Embryonic facial prominence (tissue), 1 donor: Measurements from ENCODE around the gene CSF2RB.

Experiments
- DNase-seq: peaks from one replicate; pipeline ENCODE4 v3.0.0-alpha.2; 2016; ENCODE audit errors: extremely low spot score

The CSF2RB gene

DNA sequence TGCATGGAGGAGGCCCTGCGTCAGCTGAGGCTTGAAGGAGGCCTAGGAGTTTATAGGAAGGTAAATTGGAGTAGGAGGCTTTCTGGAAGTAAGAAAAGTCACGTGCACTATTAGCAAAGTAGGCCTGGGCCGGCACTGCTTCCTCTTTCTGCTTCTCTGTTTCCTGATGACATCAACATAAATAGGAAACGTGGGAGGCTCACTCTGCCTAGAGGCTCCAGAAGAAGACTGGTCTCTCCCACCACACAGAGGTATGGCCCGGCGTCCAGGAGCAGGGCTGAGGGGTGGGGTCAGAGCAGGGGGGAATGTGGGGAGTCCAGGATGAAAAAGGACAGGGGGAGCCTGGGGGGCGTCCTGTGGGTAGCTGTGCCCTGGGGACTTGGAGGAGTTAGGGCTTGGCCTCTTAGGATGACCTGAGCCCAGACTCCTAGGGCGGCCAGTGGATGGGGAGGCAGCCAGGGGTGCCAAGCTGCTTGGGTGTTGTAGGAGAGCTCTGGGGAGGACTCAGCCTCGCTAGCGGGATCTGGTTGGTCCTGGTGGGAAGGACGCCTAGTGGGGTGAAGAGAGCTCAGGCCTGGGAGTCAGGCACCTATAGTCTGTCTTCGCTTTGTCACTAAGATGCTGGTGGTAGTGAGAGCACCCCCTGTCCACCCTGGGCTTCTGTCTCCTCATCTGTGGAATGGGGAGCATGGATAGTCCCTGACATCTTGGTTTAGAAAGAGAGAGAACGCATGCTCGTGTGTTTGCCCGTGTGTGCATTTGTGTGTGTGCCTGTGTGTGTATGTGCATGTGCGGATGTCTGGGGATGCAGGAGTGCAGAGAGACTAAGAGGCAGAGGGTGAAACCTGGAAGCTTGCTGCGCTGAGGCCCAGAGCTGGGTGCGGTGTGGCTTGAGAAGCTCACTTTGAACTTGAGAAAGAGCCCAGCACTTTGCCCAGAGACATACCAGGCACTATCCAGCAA is at the start of gene CSF2RB:
Gene CSF2RB (plus strand): TSS at position 202 of the 963 bp plus-strand sequence. CDS start 8,580 bp downstream, outside the sequence.
- DNase-seq: no peak

DNA sequence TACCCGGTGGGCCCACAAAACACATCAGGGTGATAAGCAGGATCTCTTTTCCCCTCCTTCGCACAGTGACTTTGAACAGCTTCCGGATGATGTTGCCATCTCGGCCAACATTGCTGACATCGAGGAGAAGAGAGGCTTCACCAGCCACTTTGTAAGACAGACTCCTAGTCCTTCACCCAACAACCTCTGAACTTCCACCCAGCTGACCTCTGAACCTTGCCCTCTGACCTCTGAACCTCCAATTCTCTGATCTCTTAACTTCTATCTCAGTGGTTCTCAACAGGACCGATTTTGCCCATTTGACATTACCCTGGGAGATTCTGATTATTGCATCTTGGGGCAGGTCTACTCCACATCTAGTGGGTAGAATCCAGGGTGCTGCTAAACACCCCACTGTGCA is 49.4 kb upstream of the CSF2RB start:
- no peak for DNase-seq

DNA sequence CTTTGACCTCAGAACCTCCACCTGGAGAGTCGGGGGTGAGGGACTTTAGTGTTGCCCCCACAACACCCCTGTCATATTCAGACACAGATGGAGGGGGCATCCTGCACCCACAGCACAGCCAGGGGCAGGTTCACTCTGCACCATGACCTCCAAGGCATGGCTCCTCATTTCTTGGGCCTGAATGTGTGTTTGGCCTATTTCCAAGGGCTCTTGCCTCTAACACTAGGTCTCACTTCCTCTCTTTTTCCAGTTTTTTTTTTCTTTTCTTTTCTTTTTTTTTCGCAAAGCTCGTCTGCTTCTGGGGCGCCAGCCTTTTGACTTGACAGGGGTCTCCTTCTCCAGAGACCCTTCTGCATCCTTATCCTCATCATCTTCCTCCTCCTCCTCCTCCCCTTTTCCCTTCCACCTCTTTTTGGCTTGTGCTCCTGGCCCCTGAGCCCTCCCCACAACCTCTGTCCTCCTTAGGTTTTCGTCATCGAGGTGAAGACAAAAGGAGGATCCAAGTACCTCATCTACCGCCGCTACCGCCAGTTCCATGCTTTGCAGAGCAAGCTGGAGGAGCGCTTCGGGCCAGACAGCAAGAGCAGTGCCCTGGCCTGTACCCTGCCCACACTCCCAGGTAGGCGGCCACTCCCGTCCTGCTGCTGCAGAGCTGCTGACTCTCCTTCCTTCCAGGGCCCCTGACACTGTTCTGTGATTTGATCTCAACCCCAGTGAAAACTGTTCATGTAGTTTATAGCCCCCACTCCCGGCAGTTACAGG is 48.8 kb upstream of the CSF2RB start:
- DNase-seq: no peak

DNA sequence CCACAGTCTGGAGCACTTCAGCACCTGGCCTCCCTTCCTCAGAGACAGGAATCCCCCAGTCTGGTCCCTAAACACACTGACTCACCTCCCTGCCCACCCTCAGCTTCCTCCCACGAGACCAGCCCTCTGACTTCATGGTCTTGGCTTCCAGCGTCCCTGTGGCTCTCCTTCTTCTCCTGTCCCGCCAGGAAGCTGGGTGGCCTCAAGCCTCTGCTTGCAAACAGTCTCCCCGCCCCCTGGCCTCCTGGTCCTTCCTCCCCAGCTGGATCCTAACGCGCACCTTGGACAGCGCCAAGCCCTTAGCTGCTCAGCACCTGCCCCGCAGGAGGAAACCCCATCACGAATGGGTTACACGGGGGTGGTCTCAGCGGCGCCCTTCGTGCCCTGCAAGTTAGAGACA is 48.1 kb upstream of the CSF2RB start:
- no peak for DNase-seq

DNA sequence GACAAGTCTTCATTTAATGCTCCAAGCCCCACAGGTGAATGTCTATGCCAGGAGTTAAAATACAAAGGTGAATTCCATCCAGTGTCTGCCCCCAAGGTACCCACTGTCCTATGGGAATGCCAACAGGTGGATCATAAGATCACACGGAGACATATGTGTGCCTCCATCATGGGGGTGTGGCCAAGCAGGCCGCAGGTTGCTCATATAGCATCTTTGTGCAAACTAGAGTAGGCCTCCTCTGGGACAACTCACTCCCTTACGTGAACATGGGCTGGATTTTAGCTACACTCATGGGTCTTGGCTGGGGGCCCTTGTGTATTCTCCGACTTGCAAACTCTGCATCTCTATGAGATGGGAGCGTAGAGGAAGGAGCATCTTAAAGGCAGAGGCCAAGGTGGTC is 45.7 kb upstream of the CSF2RB start:
- no peak for DNase-seq

DNA sequence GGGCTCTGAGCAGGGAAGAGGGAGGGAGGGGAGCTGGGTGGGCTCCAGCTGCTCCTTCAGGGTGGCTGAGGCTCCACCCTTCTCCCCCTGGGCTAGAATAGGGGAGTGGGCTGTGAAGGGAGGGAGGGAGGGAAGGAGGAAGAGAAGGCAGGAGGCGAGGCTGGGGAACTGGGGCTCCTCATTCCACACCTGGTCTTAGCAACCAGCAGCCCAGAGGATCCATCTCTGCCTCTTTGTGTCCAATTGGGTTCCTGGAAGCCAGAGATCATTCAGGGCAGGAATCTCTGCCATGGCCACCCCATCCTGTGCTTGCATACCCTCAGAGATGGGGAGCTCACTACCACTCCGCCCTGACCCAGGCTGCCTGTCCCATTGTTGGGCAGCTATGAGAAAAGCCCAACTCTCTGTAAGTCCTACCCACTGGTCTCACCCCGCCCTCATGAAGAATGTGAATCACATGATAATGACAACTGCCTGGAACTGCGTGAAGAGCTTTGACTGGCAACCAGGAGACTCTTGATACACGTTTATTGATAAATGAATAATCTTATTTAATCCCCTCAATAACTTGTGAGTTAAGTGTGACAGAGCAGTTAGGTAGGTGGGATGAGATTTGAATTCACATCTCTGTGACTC is 44.8 kb upstream of the CSF2RB start:
- no peak for DNase-seq

DNA sequence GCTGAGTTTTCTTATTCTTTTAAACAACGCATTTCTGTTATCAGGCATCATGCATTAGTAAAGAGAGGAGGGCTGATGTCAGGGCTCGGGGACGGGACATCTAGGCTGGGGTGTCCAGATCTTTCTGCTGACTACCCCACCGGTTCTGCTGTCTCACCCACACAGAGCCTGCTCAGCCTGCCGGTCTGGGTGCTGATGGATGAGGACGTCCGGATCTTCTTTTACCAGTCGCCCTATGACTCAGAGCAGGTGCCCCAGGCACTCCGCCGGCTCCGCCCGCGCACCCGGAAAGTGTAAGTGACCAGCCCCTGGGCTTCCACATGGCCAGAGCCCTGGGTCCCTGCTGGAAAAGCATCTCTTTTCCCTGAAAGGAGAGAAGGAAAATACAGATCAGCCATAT is 43.2 kb upstream of the CSF2RB start:
- no peak for DNase-seq

DNA sequence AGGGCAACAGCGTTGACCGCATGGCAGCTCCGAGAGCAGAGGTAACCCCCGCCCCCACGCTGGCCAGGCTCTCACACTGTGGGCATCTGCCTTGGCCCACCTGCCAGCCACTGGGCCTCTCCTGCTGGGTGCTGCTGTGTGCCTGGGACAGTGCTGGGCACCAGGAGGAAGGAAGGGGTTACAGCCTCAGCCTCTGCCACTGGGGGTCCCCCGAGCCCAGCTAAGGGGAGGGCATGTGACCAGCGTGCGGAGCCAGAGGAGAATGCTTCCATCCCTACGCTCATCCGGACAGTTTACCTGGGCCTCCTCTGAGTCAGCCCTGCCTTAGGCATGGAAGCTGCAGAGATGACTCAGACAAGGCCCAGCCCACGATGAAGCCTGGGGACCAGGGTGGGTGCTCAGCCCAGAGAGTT is 41.8 kb upstream of the CSF2RB start:
- no peak for DNase-seq

DNA sequence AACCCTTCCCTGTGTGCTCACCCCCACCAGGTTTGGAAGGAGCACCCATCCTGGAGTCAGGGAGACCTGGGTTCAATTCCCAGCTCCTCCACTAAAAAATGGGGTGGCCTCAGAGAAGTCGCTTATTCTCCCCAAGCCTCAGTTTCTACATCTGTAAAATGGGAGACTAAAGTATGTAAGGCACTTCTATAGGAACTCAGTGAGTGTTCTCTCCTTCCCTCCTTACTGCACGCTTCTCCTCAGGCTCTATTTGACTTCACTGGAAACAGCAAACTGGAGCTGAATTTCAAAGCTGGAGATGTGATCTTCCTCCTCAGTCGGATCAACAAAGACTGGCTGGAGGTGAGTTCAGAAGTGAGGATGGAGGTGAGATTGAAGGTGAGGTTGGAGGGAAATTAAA is 41.3 kb upstream of the CSF2RB start:
- no peak for DNase-seq

DNA sequence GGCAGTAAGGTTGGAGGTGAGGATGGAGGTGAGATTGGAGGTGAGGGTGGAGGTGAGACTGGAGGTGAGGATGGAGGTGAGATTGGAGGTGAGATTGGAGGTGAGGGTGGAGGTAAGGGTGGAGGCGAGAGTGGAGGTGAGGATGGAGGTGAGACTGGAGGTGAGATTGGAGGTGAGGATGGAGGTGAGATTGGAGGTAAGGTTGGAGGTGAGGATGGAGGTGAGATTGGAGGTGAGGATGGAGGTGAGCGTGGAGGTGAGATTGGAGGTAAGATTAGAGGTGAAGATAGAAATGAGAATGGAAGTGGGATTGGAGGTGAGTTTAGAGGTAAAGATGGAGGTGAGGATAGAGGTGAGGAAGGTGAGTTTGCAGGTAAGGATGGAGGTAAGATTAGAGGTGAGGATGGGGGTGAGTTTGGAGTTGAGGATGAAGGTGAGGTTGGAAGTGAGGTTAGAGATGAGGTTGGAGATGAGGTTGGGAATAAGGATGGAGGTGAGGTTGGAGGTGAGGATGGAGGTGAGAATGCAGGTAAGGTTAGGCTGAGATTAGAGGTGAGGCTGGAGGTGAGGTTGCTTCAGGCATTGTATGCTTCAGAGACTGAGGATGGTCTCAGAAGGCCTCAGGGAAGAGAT is 40.4 kb upstream of the CSF2RB start:
- DNase-seq: no peak

DNA sequence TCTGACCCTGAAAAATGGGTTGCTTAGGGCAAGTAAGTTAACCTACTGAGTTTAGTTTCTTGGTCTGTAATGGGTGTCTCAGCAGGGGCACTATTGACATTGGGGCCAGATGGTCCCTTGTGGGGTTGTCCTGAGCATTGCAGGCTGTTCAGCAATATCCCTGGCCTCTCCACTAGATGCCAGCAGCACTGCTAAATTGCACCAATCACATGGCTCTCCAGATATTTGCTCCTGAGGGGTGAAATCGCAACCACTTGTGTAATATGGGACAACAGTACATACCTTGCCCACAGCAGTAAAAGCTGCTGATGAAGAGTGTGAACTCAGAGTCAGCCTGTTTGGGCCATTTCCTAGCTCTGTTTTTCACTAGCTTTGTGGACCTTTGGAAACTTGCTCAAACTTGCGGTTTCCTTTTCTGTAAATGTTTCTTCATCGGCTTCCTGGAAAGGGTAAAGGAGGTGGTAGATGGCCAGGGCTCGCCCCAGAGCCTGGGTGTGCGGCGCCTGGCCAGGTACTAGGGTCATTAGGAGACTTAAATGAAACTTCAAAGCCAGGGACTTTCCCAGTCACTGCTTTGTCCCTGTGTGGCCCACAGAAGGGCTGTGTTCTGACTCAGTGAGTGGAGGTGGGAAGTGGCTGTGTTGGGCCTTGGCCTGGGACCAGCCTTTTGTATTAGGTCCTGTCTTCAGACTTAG is 39.7 kb upstream of the CSF2RB start:
- no peak for DNase-seq

DNA sequence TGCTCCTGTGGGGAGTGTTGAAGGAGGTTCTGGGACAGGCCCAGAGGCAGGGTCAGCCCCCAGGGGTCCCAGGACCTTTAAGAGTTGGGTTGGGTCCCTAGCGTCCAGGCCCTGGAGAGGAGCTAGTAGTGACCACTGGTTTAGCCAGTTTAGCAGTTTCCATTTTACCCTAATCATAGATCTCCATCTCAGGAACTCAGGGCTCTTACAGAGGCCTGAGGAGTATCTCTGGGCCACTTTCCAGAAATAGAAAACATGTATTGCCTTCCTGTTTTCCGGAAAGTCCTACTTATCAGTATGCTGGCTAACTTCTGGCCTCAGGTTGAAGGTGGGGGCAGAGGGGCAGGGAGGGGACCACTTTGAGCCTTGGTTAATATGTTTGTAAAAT is 39.1 kb upstream of the CSF2RB start:
- no peak for DNase-seq

DNA sequence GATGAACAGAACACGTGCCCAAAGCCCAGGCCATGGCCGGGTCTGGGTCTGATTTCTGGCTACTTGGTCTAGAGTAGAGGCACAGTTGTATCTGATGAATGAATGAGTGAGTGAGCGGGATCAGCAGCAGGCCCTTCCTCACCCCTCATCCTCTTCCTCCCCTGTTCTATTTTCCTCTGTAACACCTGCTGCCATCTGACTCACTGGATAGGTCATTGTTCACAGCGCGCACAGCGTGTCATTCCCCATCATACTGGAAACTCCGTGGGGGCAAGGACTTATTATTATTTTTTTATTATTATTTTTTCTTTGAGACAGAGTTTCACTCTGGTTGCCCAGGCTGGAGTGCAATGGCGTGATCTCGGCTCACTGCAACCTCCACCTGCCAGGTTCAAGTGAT is 38.7 kb upstream of the CSF2RB start:
- DNase-seq: no peak

DNA sequence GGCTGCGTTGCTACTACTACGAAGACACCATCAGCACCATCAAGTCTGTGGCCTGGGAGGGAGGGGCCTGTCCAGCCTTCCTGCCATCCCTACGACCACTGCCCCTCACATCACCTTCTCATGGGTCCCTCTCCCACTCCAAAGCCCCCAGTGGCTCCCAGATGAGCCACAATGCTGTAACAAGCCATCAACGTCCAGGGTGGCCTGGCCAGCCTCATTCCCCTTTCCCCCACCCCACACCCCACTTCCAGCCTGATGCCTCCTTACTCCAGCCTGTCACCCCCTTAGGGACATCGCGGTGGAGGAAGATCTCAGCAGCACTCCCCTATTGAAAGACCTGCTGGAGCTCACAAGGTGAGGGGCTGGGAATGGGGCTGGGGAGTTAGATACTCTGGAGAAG is 37.7 kb upstream of the CSF2RB start:
- no peak for DNase-seq

DNA sequence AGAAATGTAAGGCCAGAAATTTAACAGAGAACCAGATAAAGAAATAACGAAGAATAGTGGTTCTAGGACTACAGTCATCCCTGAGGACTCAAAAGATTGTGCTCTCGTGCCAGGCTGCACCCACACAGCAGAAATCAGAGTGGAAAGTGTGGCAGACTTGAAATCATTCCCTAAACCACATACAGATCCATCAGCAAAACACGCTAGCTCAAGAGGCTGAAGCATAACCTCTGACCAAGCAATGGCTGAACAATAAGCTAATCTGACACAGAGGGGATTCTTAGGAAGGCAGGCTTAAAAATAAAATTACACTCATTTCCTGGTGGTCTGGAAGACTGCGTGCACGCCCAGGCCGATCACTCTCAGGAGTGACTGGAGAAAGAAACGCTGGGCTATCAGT is 33.7 kb upstream of the CSF2RB start:
- no peak for DNase-seq

DNA sequence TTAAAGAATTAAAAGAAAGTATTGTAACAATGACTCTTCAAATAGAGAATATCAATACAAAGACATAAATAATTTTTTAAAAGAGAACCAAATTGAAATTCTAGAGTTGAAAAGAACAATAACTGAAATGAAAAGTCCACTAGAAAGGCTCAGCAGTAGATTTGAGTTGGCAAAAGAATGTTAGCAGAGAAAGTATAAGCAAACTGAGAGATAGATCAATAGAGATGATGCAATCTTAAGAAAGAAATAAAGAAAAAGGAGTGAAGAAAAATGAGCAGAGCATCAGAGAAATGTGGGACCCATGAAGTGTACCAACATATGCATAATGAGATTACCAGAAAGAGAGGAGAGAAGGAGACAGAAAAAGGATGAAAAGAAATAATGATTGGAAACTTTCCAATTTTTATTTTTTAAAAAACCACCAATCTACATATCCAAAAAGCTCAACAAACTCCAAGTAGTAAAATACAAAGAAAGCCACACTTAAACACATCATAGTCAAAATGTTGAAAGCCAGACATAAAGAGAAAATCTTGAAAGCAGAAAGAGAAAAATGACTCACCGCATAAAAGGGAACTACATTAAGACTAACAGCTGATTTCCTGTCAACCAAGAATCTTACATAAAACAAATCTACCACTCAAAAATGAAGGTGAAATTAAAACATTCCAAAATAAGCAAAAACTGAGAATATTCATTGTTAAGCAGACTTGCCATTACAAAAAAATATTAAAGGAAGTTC is 31.8 kb upstream of the CSF2RB start:
- no peak for DNase-seq

DNA sequence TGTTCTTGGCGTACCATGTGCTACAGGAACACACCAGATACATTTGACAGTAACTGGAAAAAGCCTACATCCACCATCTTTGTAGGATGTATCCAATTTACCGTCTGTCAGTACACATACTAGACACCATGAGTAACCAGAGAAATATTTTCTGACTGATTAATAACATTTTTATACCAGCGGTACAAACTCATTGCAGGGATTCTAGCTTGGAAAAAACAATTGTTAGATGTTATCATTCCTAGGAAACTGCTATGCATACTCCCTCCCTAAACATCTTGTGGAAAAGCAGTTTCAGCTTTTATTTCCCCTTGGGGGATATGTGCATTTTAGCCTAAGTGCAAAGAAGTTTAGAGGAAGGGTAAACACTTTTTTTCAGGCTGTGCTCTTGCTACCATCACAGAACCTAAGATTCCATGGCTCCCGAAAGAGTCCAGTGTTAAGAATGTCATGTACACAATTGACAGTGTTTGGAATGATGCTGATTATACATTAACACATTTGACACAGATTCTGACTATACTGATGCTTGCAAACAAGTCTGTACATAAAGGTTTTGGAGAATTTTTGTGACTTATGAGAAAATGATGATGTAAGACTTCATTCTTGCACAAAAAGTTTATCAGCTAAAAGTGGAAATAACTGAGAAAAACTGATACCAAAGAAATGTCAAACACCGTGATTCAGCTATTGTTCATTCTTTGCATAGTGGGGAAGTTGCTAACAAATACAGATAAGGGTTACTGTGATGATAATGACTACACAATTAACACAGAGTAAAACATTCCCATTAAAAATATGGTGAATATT is 28.9 kb upstream of the CSF2RB start:
- no peak for DNase-seq

DNA sequence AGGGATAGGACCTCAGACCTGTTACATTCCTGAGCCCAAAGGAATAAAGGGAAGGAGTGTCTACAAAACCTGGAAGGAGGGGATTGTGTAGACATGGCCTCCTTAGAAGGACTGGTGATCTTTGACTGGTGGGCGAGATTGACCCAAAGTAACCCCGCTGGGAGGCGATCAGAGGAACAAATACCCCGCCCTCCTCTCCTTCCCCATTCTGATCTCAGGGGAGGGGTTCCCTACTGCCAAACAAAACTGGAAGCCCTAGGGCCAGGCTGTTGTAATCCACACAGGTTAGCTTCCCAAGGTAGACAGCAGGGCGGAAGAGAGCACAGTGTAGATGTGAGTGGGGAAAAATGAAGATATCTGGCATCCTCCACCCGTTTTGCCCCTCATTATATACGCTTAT is 28.0 kb upstream of the CSF2RB start:
- no peak for DNase-seq

DNA sequence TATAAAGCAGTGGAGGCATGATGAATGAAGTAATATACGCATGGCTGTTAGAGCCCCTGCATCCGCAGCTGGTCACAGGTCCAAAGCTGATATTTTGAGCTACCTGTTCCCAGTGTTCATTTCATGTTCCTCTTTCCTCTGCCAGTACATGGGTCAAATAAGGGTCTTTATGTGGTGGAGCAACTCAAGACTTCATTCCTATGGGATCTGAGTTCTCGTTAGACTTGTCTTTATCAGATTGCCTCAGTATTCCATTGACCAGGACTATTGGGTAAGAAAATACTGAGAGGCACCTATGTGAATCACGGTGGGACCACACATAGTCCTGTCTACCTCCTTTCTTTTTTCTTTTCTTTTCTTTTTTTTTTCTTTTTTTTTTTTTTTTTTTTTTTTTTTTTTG is 27.4 kb upstream of the CSF2RB start:
- no peak for DNase-seq

DNA sequence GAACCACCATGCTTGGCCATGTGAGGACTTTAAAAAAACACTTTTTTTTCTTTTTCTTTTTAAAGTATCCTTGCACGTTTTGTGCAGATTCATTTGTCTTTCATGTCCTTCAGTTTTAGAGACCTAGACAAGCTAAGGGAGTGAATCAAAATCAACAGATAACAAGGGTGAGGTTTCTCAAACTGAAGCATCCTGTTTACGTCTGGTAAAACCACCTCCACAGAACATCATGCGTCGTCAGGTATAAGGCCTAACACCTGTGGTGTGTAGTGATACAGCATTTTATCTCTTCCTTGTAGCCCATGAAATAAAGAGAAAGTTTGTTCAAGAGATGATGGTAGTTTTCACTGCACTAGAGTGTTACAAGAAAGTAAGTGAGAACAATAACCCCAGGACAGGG is 26.3 kb upstream of the CSF2RB start:
- no peak for DNase-seq
